ENCODE results near the gene LRMDA. TPM values are rescaled to one million over a fixed set of nuclear protein-coding genes. Genes with fewer than 3 reads are reported as not detected.

Gene LRMDA
- total RNA-seq, 1 donor from 2014 or later: 5.2 TPM

DNA sequence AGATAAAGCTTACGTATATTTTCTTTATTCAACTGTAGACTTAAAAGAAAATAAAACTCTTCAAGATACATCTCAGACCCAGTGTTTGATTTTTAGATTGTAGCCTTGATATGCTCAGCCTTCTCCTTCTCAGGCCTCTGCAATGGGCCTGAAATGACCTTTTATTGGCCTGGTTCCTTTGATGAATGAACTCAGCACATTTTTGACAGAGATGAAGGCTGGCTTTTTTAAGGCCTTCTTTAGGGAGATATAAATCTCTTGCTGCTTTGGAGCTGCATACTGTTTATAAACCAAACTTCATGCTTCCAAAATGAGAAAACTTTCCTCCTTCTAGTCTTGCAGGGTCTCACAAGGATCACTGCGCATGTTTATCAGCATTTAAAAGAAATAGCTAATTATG is 1049.8 kb downstream of the LRMDA start:
- H3K79me2 ChIP-seq (ENCODE audit: low read depth): no peaks in the 10 kb centered on the region
- H3K27me3 Mint-ChIP-seq (ENCODE audit: insufficient read depth, low read depth): no peaks in the 10 kb centered on the region
- DNase-seq (ENCODE audit: low spot score): no peak
- H2AFZ ChIP-seq (replicated peaks): no peak overlapping the region
- no peak overlapping the region for H3K4me3 ChIP-seq
- no peaks in the 10 kb centered on the region for H3K4me1 Mint-ChIP-seq
- H3K9ac ChIP-seq: no peak overlapping the region
- no peaks in the 10 kb centered on the region for H3K36me3 ChIP-seq
- H3K4me2 ChIP-seq: no peak overlapping the region
- H3K9me3 ChIP-seq (ENCODE audit: low read depth): no peaks in the 10 kb centered on the region
- H3K27me3 ChIP-seq: no peaks in the 10 kb centered on the region
- no peaks in the 10 kb centered on the region for H3K36me3 Mint-ChIP-seq
- H3K27ac ChIP-seq: no peak overlapping the region
- no peak overlapping the region for H3K4me3 Mint-ChIP-seq
- no peaks in the 10 kb centered on the region for H3F3A ChIP-seq (ENCODE audit: low read depth)
- no peaks in the 10 kb centered on the region for H4K20me1 ChIP-seq (ENCODE audit: low read depth)
- TF ChIP-seq EZH2phosphoT487 (IDR thresholded peaks at IDR 0.05): no peak
- no peak for TF ChIP-seq EZH2 (IDR thresholded peaks at IDR 0.05)
- TF ChIP-seq, protein P1, sequence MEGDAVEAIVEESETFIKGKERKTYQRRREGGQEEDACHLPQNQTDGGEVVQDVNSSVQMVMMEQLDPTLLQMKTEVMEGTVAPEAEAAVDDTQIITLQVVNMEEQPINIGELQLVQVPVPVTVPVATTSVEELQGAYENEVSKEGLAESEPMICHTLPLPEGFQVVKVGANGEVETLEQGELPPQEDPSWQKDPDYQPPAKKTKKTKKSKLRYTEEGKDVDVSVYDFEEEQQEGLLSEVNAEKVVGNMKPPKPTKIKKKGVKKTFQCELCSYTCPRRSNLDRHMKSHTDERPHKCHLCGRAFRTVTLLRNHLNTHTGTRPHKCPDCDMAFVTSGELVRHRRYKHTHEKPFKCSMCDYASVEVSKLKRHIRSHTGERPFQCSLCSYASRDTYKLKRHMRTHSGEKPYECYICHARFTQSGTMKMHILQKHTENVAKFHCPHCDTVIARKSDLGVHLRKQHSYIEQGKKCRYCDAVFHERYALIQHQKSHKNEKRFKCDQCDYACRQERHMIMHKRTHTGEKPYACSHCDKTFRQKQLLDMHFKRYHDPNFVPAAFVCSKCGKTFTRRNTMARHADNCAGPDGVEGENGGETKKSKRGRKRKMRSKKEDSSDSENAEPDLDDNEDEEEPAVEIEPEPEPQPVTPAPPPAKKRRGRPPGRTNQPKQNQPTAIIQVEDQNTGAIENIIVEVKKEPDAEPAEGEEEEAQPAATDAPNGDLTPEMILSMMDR (IDR thresholded peaks at IDR 0.05): no peak
- no peak overlapping the region for H3K27ac Mint-ChIP-seq
- peaks cover 2% of the 10 kb centered on the region for H3K9me3 Mint-ChIP-seq
- H3K4me1 ChIP-seq: no peaks in the 10 kb centered on the region

DNA sequence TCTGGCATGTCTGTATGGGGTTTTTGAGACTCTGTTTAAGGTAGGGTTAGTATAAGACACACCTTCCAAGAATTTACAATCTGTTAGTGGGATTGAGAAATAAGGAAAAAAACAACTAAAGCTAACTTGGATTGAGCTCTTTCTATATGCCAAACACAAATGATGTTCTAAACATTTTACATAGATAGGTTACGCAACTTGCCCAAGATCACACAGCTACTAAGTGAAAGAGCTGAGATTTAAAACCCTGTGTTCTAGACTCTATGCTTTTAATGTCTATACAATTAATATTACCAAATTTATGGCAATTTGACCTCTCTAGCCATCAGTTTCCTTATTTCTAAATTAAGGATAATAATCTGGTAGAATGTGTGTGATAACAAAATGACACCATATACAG is 1056.2 kb downstream of the LRMDA start:
- no peaks in the 10 kb centered on the region for H3K36me3 Mint-ChIP-seq
- no peaks in the 10 kb centered on the region for H3F3A ChIP-seq (ENCODE audit: low read depth)
- H4K20me1 ChIP-seq (ENCODE audit: low read depth): no peaks in the 10 kb centered on the region
- no peaks in the 10 kb centered on the region for H3K4me1 ChIP-seq
- no peak overlapping the region for H3K27ac Mint-ChIP-seq
- DNase-seq (ENCODE audit: low spot score): no peak
- peaks cover 4% of the 10 kb centered on the region for H3K36me3 ChIP-seq
- H2AFZ ChIP-seq (replicated peaks): no peak overlapping the region
- H3K79me2 ChIP-seq (ENCODE audit: low read depth): no peaks in the 10 kb centered on the region
- H3K4me1 Mint-ChIP-seq: no peaks in the 10 kb centered on the region
- H3K9ac ChIP-seq: no peak overlapping the region
- TF ChIP-seq, protein P1 (IDR thresholded peaks at IDR 0.05): no peak
- TF ChIP-seq EZH2phosphoT487 (IDR thresholded peaks at IDR 0.05) (no peak), EZH2 (IDR thresholded peaks at IDR 0.05) (no peak)
- no peaks in the 10 kb centered on the region for H3K27me3 Mint-ChIP-seq (ENCODE audit: insufficient read depth, low read depth)
- no peaks in the 10 kb centered on the region for H3K9me3 ChIP-seq (ENCODE audit: low read depth)
- no peak overlapping the region for H3K27ac ChIP-seq
- H3K4me3 ChIP-seq: no peak overlapping the region
- H3K4me3 Mint-ChIP-seq: no peak overlapping the region
- no peak overlapping the region for H3K4me2 ChIP-seq
- H3K9me3 Mint-ChIP-seq: peaks cover 30% of the 10 kb centered on the region
- H3K27me3 ChIP-seq: no peaks in the 10 kb centered on the region

DNA sequence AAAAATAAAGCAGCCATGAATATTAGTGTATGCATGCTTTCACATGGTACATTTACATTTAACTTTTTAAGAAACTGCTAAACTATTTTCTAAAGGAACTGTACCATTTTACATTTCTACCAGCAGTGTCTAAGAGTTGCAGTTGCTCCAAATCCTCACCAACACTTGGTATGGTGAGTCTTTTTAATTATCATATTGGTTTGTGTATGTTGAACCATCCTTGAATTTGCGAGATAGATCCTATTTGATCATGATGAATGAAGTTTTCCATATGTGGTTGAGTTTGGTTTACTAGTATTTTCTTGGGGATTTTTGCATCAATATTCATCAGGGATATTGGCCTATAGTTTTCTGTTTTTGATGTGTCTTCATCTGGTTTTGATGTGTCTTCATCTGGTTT is 1057.2 kb downstream of the LRMDA start:
- no peak overlapping the region for H3K9ac ChIP-seq
- no peaks in the 10 kb centered on the region for H3K27me3 Mint-ChIP-seq (ENCODE audit: insufficient read depth, low read depth)

More for the DNA sequence above, 1057.2 kb downstream of the LRMDA start:
- Histone ChIP-seq H3K4me2 (no peak overlapping the region), H3K79me2 (ENCODE audit: low read depth) (no peaks in the 10 kb centered on the region), H3K9me3 (ENCODE audit: low read depth) (no peaks in the 10 kb centered on the region), H3K27ac (no peak overlapping the region), H3K36me3 (peaks cover 4% of the 10 kb centered on the region), H4K20me1 (ENCODE audit: low read depth) (no peaks in the 10 kb centered on the region), H3K4me3 (no peak overlapping the region), H3F3A (ENCODE audit: low read depth) (no peaks in the 10 kb centered on the region), H3K4me1 (no peaks in the 10 kb centered on the region), H2AFZ (replicated peaks) (no peak overlapping the region), H3K27me3 (no peaks in the 10 kb centered on the region)
- Mint-ChIP-seq H3K27ac (no peak overlapping the region), H3K4me1 (no peaks in the 10 kb centered on the region), H3K4me3 (no peak overlapping the region), H3K9me3 (peaks cover 35% of the 10 kb centered on the region), H3K36me3 (no peaks in the 10 kb centered on the region)
- TF ChIP-seq EZH2phosphoT487 (IDR thresholded peaks at IDR 0.05) (no peak), EZH2 (IDR thresholded peaks at IDR 0.05) (no peak)
- TF ChIP-seq, protein P1 (IDR thresholded peaks at IDR 0.05): no peak
- no peak for DNase-seq (ENCODE audit: low spot score)

All from neural progenitor cell (in vitro differentiated cells).